ENCODE measurements around the gene DCTD.
A peak's percentile ranks its signal among the peaks of the same experiment; 100 is the strongest.

Gene DCTD

GRCh38 chr4:182928061-182928460 lies 10.9 kb upstream of the DCTD start:
- no peak overlapping the region for H3K4me3 ChIP-seq (ENCODE audit: low read depth, low read length)
- no peak for DNase-seq (ENCODE audit: low read depth)
- peak; percentile 55 for TF ChIP-seq CTCF (conservative IDR thresholded peaks at IDR 0.05; ENCODE audit: low read depth, low read length)

- DNase-seq (ENCODE audit: low read depth) = no peak
- TF ChIP-seq CTCF (conservative IDR thresholded peaks at IDR 0.05; ENCODE audit: low read depth, low read length) = no peak
- no peak overlapping the region for H3K4me3 ChIP-seq (ENCODE audit: low read depth, low read length)
These were observed 10.3 kb upstream of the DCTD start for GRCh38 chr4:182927505-182927904.

- DNase-seq (ENCODE audit: low read depth) = no peak
- TF ChIP-seq CTCF (conservative IDR thresholded peaks at IDR 0.05; ENCODE audit: low read depth, low read length) = no peak
- no peak overlapping the region for H3K4me3 ChIP-seq (ENCODE audit: low read depth, low read length)
These were observed 8.7 kb upstream of the DCTD start for GRCh38 chr4:182925855-182926254.

- peak; percentile 90 for DNase-seq (ENCODE audit: low read depth)
- peak; percentile 85 for TF ChIP-seq CTCF (conservative IDR thresholded peaks at IDR 0.05; ENCODE audit: low read depth, low read length)
These were observed 8.1 kb upstream of the DCTD start for GRCh38 chr4:182925298-182925757.

GRCh38 chr4:182924497-182924896 lies 7.3 kb upstream of the DCTD start:
- DNase-seq (ENCODE audit: low read depth) = peak; percentile 48
- no peak for TF ChIP-seq CTCF (conservative IDR thresholded peaks at IDR 0.05; ENCODE audit: low read depth, low read length)
- H3K4me3 ChIP-seq (ENCODE audit: low read depth, low read length) = no peak overlapping the region

More at GRCh38 chr4:182925298-182925757, 8.1 kb upstream of the DCTD start:
- no peak overlapping the region for H3K4me3 ChIP-seq (ENCODE audit: low read depth, low read length)

DNA sequence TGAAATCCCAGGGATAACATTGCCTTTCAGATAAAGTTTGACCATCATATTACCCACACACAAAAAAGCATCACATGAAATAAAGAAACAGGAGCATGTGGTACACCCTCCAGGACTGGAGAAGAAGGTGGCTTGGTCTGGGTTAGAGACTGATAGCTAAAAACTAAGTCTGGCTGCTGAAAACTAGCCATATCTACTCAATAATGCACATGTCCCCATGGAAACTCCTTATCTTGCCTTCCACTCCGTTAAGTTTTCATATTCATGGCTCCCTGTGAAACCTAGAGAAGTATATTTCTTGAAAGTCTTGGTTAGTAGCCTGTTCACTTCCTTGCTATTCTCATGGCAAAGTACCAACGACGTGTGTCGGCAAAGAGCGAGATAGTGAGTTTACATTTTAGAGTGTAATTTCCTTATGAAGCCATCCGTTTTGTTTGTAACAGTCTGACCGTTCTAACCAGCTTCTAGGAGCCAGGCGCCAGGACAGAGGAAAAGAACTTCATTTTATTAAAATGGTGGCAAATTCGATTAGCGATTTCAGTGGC lies 6.7 kb upstream of the DCTD start:
- TF ChIP-seq CTCF (conservative IDR thresholded peaks at IDR 0.05; ENCODE audit: low read depth, low read length) = no peak
- DNase-seq (ENCODE audit: low read depth) = no peak

GRCh38 chr4:182923366-182923765 lies 6.2 kb upstream of the DCTD start:
- TF ChIP-seq CTCF (conservative IDR thresholded peaks at IDR 0.05; ENCODE audit: low read depth, low read length) = no peak
- DNase-seq (ENCODE audit: low read depth) = peak; percentile 29
- no peak overlapping the region for H3K4me3 ChIP-seq (ENCODE audit: low read depth, low read length)

More for the DNA sequence above, 6.7 kb upstream of the DCTD start:
- H3K4me3 ChIP-seq (ENCODE audit: low read depth, low read length) = no peak overlapping the region
